GM12878 (cell line): ENCODE measurements around the gene CA11. TPM values are rescaled to one million over a fixed set of nuclear protein-coding genes. Genes with fewer than 3 reads are reported as not detected.

Experiments used
- ASH2L ChIP-seq: fragments of 300-600, 200-600 bp; sonication (generic); IDR thresholded peaks from 2 replicates; pipeline ENCODE4 v1.6.1; 2017; ENCODE audit warnings: low read depth, mild to moderate bottlenecking, borderline replicate concordance
- CBX5 ChIP-seq: sonication (generic); IDR thresholded peaks from 2 replicates; pipeline ENCODE4 v1.6.1; 2016; ENCODE audit warnings: low read depth, moderate library complexity, mild to moderate bottlenecking, inconsistent platforms
- CHD1 ChIP-seq: IDR thresholded peaks from 2 replicates; pipeline ENCODE4 v1.6.1; 2012; ENCODE audit warnings: low read depth, low read length, improper control_type of control experiment
- CHD4 ChIP-seq: fragments of 200-600 bp; sonication (generic); IDR thresholded peaks from 2 replicates; pipeline ENCODE4 v1.6.1; 2016; ENCODE audit warnings: mild to moderate bottlenecking
- EGR1 ChIP-seq, 2 experiments: IDR thresholded peaks; 1 replicate in 1 of 2; 2 replicates in 1 of 2; pipeline ENCODE4 v1.6.1; 2011 to 2012; ENCODE audit warnings: low read depth in 2 of 2, low read length in 2 of 2, borderline replicate concordance in 1 of 2, mild to moderate bottlenecking in 1 of 2, moderate library complexity in 1 of 2
- ETV6 ChIP-seq, 2 experiments: fragments of 450-650 bp in 1 of 2; IDR thresholded peaks in 1 of 2; conservative IDR thresholded peaks in 1 of 2; 2 replicates each; pipeline ENCODE4 v1.6.1; 2014; ENCODE audit warnings: antibody characterized with exemption in 1 of 2, borderline replicate concordance in 1 of 2, low read depth in 1 of 2, mild to moderate bottlenecking in 1 of 2, moderate library complexity in 1 of 2
- HDAC2 ChIP-seq: fragments of 200-600 bp; sonication (generic); IDR thresholded peaks from 2 replicates; pipeline ENCODE4 v1.6.1; 2017
- HDAC6 ChIP-seq: fragments of 200-600 bp; sonication (generic); IDR thresholded peaks from one replicate; pipeline ENCODE4 v1.8.0; 2017; ENCODE audit warnings: antibody characterized with exemption; ENCODE audit not compliant: unreplicated experiment
- JUND ChIP-seq: IDR thresholded peaks from 2 replicates; pipeline ENCODE4 v1.6.1; 2012; ENCODE audit warnings: low read depth, mild to moderate bottlenecking, low read length, improper control_type of control experiment, moderate library complexity
- MYC ChIP-seq: IDR thresholded peaks from 2 replicates; pipeline ENCODE4 v1.6.1; 2011; ENCODE audit warnings: mild to moderate bottlenecking, low read length, moderate library complexity, inconsistent platforms; ENCODE audit not compliant: insufficient read depth, insufficient replicate concordance, insufficient read length, severe bottlenecking
- NBN ChIP-seq: fragments of 450-650 bp; IDR thresholded peaks from 2 replicates; pipeline ENCODE4 v1.6.1; 2016
- NFYB ChIP-seq: IDR thresholded peaks from 2 replicates; pipeline ENCODE4 v1.6.1; 2011; ENCODE audit warnings: low read depth, mild to moderate bottlenecking, low read length, improper control_type of control experiment, moderate library complexity; ENCODE audit not compliant: insufficient read depth
- PAX8 ChIP-seq: fragments of 450-650 bp; IDR thresholded peaks from 2 replicates; pipeline ENCODE4 v1.6.1; 2017; ENCODE audit warnings: mild to moderate bottlenecking, moderate library complexity
- POU2F2 ChIP-seq: IDR thresholded peaks from 3 replicates; pipeline ENCODE4 v1.6.1; 2011; ENCODE audit warnings: low read depth, mild to moderate bottlenecking, low read length, borderline replicate concordance
- RBBP5 ChIP-seq: fragments of 200-600 bp; sonication (generic); conservative IDR thresholded peaks from 2 replicates; pipeline ENCODE4 v1.6.1; 2016
- SMARCA5 ChIP-seq: fragments of 450-650 bp; IDR thresholded peaks from 2 replicates; pipeline ENCODE4 v1.6.1; 2017; ENCODE audit warnings: mild to moderate bottlenecking
- SRF ChIP-seq, 2 experiments: IDR thresholded peaks; 2 replicates each; pipeline ENCODE4 v1.6.1; 2011; ENCODE audit warnings: low read depth in 2 of 2, low read length in 2 of 2, mild to moderate bottlenecking in 1 of 2, moderate library complexity in 1 of 2
- STAT1 ChIP-seq: fragments of 450-650 bp; conservative IDR thresholded peaks from 2 replicates; pipeline ENCODE4 v1.6.1; 2014; ENCODE audit warnings: antibody characterized with exemption, mild to moderate bottlenecking
- TAF1 ChIP-seq: IDR thresholded peaks from 2 replicates; pipeline ENCODE4 v1.6.1; 2011; ENCODE audit warnings: mild to moderate bottlenecking, low read depth, low read length, borderline replicate concordance
- TARDBP ChIP-seq: IDR thresholded peaks from 2 replicates; pipeline ENCODE4 v1.6.1; 2016; ENCODE audit warnings: borderline replicate concordance
- TCF12 ChIP-seq: IDR thresholded peaks from 2 replicates; pipeline ENCODE4 v1.6.1; 2011; ENCODE audit warnings: low read depth, mild to moderate bottlenecking, low read length
- TCF7 ChIP-seq: IDR thresholded peaks from 2 replicates; pipeline ENCODE4 v1.6.1; 2014; ENCODE audit warnings: antibody characterized with exemption, borderline replicate concordance
- ZBED1 ChIP-seq: IDR thresholded peaks from 2 replicates; pipeline ENCODE4 v1.6.1; 2016; ENCODE audit warnings: borderline replicate concordance
- polyA plus RNA-seq, 11 experiments: library from polyadenylated mRNA; depleted of rRNA in 4 of 11; unstranded in 6 of 11; stranded (reverse) in 5 of 11; fragments of >200 nt; fragmentation: Nextera tagmentation in 4 of 11; fragmentation: Illumina TruSeq in 1 of 11; extraction: Ambion mirVana in 4 of 11; extraction: Trizol in 1 of 11; gene quantifications; 1 replicate in 1 of 11; 2 replicates in 10 of 11; pipeline versions ENCODE4 v1.2.1 to v1.2.3, GENCODE V29; 2011 to 2016; ENCODE audit warnings: inconsistent platforms in 2 of 11, missing spikeins in 2 of 11, low read depth in 1 of 11
- total RNA-seq, 4 experiments: library from RNA; depleted of rRNA in 3 of 4; stranded (reverse); fragments of >200 nt in 3 of 4; fragmentation: Illumina TruSeq in 1 of 4; extraction: Trizol in 1 of 4; gene quantifications; 2 replicates each; pipeline versions ENCODE4 v1.2.1 to v1.2.3, GENCODE V29; 2013 to 2021
- TF ChIP-seq, protein P1 (sequence below): IDR thresholded peaks from 2 replicates; pipeline ENCODE4 v1.6.1; 2011; ENCODE audit warnings: borderline replicate concordance, low read depth, mild to moderate bottlenecking, moderate library complexity, low read length; ENCODE audit not compliant: insufficient read depth, poor library complexity, severe bottlenecking
- TF ChIP-seq, protein P2 (sequence below): fragments of 450-650 bp; IDR thresholded peaks from 2 replicates; pipeline ENCODE4 v1.6.1; 2018; ENCODE audit warnings: mild to moderate bottlenecking, low read depth, moderate library complexity; ENCODE audit not compliant: partially characterized antibody
- TF ChIP-seq, protein P3 (sequence below): fragments of 450-650 bp; IDR thresholded peaks from 2 replicates; pipeline ENCODE4 v1.6.1; 2017; ENCODE audit warnings: borderline replicate concordance

Gene CA11
- total and polyA plus RNA-seq, 10 of the 15 experiments (the other 5 are each of a cell fraction or from before 2014, with no cell fraction given) = 1.7 to 7.5 (median 2.4) TPM

DNA sequence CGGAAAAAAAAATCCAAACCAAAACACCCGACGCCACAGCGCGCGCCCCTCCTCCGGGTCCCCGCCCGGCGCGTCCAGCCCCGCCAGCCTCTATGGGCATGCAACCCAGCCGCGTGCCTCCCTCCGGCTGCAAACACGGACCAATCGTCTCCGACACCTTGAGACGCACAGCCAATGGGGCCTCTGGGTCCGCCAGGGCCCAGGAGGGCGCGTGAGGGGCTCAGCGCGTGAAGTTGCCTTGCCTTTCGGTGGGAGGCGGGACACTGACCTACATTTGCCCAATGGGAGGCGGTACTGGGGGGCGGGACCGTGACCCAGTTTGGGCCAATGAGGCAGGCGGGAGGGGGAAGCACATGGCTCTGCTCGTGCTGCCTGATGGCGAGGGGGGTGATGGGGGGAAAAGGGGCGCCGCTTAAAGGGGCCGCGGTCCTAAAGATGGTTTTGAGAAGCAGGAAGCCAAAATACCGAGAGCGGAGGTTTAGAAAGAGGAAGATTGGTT lies 8.5 kb downstream of the CA11 start (continued):
- TF ChIP-seq, protein P1, sequence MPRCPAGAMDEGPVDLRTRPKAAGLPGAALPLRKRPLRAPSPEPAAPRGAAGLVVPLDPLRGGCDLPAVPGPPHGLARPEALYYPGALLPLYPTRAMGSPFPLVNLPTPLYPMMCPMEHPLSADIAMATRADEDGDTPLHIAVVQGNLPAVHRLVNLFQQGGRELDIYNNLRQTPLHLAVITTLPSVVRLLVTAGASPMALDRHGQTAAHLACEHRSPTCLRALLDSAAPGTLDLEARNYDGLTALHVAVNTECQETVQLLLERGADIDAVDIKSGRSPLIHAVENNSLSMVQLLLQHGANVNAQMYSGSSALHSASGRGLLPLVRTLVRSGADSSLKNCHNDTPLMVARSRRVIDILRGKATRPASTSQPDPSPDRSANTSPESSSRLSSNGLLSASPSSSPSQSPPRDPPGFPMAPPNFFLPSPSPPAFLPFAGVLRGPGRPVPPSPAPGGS = no peak
- TF ChIP-seq HDAC6 (no peak), ASH2L (no peak), CBX5 (no peak), RBBP5 (no peak), TCF7 (no peak), STAT1 (no peak), MYC (peak; percentile 34), HDAC2 (no peak), SRF (IDR thresholded peaks at IDR 0.05; ENCODE audit: low read depth in 2 of 2, low read length in 2 of 2) (peak; percentile 4 to 15; a peak in 1 of 4 replicates), EGR1 (IDR thresholded peaks at IDR 0.05; ENCODE audit: borderline replicate concordance in 1 of 2, low read depth in 2 of 2, low read length in 2 of 2) (no peak), ETV6 (conservative IDR thresholded peaks at IDR 0.05 in 1 of 2, IDR thresholded peaks at IDR 0.05 in 1 of 2; ENCODE audit: borderline replicate concordance in 1 of 2, low read depth in 1 of 2) (no peak), TARDBP (peak; percentile 40; the same call in 1 of the 2 replicates), NFYB (peak; percentile 93), NBN (peak; percentile 35; the same call in 1 of the 2 replicates), TAF1 (no peak), TCF12 (0 out of 2 replicates have a peak, but pooled peaks have one; percentile 35), SMARCA5 (no peak), CHD4 (no peak), CHD1 (no peak), JUND (no peak), POU2F2 (peak; percentile 15; the same call in 1 of the 3 replicates), PAX8 (no peak), ZBED1 (no peak)
- TF ChIP-seq, protein P2, sequence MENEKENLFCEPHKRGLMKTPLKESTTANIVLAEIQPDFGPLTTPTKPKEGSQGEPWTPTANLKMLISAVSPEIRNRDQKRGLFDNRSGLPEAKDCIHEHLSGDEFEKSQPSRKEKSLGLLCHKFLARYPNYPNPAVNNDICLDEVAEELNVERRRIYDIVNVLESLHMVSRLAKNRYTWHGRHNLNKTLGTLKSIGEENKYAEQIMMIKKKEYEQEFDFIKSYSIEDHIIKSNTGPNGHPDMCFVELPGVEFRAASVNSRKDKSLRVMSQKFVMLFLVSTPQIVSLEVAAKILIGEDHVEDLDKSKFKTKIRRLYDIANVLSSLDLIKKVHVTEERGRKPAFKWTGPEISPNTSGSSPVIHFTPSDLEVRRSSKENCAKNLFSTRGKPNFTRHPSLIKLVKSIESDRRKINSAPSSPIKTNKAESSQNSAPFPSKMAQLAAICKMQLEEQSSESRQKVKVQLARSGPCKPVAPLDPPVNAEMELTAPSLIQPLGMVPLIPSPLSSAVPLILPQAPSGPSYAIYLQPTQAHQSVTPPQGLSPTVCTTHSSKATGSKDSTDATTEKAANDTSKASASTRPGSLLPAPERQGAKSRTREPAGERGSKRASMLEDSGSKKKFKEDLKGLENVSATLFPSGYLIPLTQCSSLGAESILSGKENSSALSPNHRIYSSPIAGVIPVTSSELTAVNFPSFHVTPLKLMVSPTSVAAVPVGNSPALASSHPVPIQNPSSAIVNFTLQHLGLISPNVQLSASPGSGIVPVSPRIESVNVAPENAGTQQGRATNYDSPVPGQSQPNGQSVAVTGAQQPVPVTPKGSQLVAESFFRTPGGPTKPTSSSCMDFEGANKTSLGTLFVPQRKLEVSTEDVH = no peak
- TF ChIP-seq, protein P3, sequence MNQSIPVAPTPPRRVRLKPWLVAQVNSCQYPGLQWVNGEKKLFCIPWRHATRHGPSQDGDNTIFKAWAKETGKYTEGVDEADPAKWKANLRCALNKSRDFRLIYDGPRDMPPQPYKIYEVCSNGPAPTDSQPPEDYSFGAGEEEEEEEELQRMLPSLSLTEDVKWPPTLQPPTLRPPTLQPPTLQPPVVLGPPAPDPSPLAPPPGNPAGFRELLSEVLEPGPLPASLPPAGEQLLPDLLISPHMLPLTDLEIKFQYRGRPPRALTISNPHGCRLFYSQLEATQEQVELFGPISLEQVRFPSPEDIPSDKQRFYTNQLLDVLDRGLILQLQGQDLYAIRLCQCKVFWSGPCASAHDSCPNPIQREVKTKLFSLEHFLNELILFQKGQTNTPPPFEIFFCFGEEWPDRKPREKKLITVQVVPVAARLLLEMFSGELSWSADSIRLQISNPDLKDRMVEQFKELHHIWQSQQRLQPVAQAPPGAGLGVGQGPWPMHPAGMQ = no peak
